Mononuclear cell (primary cell): ENCODE data around the gene ATG101. TPM values are rescaled to one million over a fixed set of nuclear protein-coding genes. Genes with fewer than 3 reads are reported as not detected.

Source experiments
- H3K27me3 ChIP-seq: 2 replicates; pipeline ENCODE4 v1.6.0; 2011; ENCODE audit warnings: low read length, control low read depth; ENCODE audit not compliant: insufficient read depth
- H3K4me1 ChIP-seq: 2 replicates; pipeline ENCODE4 v1.5.1; 2011; ENCODE audit warnings: mild to moderate bottlenecking, low read length, control low read depth; ENCODE audit not compliant: insufficient read depth
- H3K4me3 ChIP-seq: 2 replicates; pipeline ENCODE4 v1.5.1; 2011; ENCODE audit warnings: mild to moderate bottlenecking, low read length, moderate library complexity
- H3K9me3 ChIP-seq: 2 replicates; pipeline ENCODE4 v1.5.1; 2011; ENCODE audit warnings: low read depth, mild to moderate bottlenecking, control low read depth, low read length
- total RNA-seq: library from RNA; depleted of rRNA; stranded (reverse); fragments of >200 nt; gene quantifications from one replicate; pipeline ENCODE4 v1.2.3, GENCODE V29; 2012

The ATG101 gene, protein sequence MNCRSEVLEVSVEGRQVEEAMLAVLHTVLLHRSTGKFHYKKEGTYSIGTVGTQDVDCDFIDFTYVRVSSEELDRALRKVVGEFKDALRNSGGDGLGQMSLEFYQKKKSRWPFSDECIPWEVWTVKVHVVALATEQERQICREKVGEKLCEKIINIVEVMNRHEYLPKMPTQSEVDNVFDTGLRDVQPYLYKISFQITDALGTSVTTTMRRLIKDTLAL
- total RNA-seq: 11.9 TPM

GRCh38 chr12:52069327-52070184 is at the start of gene ATG101:
Gene ATG101 (plus strand): TSS chr12:52069978. CDS start chr12:52073651, 3,673 bp downstream.
- Histone ChIP-seq H3K4me3 (peak within 1 kb of the TSS; percentile 98), H3K4me1 (peaks cover 39% of the 10 kb centered on the region), H3K9me3 (no peaks in the 10 kb centered on the region), H3K27me3 (no peaks in the 10 kb centered on the region)

DNA sequence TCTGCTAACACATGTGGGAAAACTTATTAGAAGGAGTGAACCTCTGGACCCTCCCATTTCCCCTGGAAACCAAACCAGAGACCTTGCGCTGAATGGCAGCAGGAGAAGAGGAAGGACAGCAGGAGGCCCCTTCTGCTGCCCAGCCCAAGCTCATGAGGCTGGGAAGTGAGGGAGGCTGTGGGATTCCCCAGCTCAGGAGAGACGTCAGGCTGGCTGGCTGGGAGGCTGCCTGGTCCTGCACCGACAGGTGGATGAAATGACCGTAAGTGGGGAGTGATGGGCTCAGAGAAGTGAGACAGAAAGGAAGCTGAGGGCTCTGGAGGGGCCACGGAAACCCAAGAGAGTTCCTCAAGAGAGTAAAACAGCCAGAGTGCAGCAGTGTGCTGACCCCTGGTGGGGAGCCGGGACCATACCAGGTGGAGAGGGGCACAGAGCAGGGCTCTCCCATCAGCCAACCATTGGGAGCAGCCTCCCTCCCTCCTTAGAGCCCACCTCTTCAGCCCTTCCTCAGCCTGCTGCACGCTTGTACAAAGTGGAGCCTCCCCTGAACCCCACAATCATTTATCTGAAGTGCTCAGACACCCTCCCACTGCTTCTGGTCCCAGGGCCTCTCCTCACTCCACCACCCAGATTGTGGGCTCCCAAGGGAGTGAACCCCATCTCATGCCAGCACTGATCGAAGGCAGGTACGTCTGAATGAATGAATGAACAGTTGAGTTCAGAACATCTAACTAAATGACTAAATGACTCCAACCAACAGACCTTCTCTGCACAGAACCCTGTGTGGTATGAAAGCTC is 49.0 kb upstream of the ATG101 start:
- Histone ChIP-seq H3K27me3 (peaks cover 2% of the 10 kb centered on the region), H3K9me3 (no peaks in the 10 kb centered on the region), H3K4me1 (peaks cover 38% of the 10 kb centered on the region), H3K4me3 (no peak overlapping the region)

- H3K9me3 ChIP-seq: no peaks in the 10 kb centered on the region
- peaks cover 44% of the 10 kb centered on the region for H3K4me1 ChIP-seq
- H3K4me3 ChIP-seq: peak overlapping the region; percentile 39
- H3K27me3 ChIP-seq: peaks cover 2% of the 10 kb centered on the region
Measured at GRCh38 chr12:52022841-52023181, 47.0 kb upstream of the ATG101 start.

GRCh38 chr12:52023182-52023975 is 46.4 kb upstream of the ATG101 start:
- Histone ChIP-seq H3K4me3 (peak overlapping the region; percentile 39), H3K4me1 (peaks cover 44% of the 10 kb centered on the region), H3K27me3 (peaks cover 2% of the 10 kb centered on the region), H3K9me3 (no peaks in the 10 kb centered on the region)

DNA sequence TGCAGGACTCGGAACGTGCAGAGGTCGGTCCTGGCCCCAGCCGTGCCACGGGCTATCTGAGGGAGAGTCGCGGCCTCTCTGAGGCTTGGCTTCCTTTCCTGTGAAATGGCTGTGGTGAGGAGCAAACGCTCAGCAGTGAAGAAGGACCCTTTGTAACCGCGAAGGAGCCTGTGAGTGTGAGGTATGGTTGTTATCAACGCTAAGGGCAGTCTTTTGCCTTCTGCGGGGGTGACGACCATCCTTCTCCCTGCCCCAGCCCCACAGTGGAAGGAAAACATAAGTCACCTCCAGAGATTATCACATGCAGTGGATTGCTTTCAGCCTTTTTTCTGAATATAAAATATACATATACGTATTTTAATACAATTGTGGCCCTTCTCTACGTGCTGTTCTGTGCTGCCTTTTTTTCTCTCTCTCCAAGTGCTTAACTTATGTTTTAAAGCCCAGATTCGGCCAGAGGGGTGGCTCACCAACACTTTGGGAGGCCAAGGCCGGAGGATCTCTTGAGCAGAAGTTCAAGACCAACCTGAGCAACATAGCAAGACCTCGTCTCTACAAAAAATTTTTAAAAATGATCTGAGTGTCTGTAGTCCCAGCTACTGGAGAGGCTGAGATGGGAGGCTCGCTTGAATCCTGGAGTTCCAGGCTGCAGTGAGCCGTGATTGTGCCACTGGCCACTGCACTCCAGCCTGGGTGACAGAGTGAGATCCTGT is 45.6 kb upstream of the ATG101 start:
- Histone ChIP-seq H3K4me1 (peaks cover 44% of the 10 kb centered on the region), H3K4me3 (peak overlapping the region; percentile 39)

GRCh38 chr12:52024845-52025230 is 44.9 kb upstream of the ATG101 start:
- Histone ChIP-seq H3K4me1 (peaks cover 44% of the 10 kb centered on the region), H3K27me3 (peaks cover 2% of the 10 kb centered on the region), H3K4me3 (peak overlapping the region; percentile 27), H3K9me3 (no peaks in the 10 kb centered on the region)

More for the DNA sequence above, 45.6 kb upstream of the ATG101 start:
- H3K9me3 ChIP-seq: no peaks in the 10 kb centered on the region
- peaks cover 2% of the 10 kb centered on the region for H3K27me3 ChIP-seq

DNA sequence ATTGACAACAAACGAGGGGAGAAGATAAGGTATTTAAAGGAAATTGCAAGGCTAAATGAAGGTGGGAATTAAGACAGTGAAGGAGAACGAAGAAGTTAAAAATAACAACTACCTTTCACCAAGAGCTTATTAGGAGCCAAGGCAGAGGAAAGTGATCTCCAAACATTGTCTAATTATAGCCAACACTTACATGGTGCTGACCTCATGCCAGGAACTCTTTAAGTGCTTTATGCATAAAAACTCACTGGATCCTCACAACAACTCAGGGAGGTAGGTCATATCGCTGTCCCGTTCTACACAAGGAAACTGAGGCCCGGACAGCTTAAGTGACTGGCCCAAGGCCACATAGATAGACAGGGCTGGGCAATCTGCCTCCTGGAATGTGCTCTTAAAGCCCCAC is 43.5 kb upstream of the ATG101 start:
- peaks cover 34% of the 10 kb centered on the region for H3K4me1 ChIP-seq
- no peak overlapping the region for H3K4me3 ChIP-seq
- H3K27me3 ChIP-seq: peaks cover 2% of the 10 kb centered on the region
- H3K9me3 ChIP-seq: no peaks in the 10 kb centered on the region

- peaks cover 2% of the 10 kb centered on the region for H3K27me3 ChIP-seq
- no peak overlapping the region for H3K4me3 ChIP-seq
- peaks cover 35% of the 10 kb centered on the region for H3K4me1 ChIP-seq
- no peaks in the 10 kb centered on the region for H3K9me3 ChIP-seq
Measured at GRCh38 chr12:52027085-52027843, 42.5 kb upstream of the ATG101 start.

DNA sequence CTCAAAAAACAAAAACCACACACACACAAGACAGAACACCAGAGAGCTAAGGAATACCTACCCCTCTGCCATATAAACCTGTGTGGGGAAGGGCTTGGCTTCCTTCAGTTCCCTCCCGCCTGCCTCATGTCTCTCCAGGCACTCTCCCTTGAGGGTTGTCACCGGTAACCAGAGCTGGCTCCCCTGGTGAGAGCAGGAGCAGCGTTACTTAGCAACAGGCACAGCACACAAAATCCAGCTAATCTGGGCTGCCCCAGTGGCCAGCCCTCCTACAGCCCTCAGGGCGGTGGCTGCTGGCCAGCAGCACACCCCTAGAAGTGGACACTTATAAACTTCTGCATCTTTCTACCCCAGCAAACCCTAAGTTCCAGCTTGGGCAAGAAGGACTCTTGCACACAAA is 40.1 kb upstream of the ATG101 start:
- no peak overlapping the region for H3K4me3 ChIP-seq
- H3K27me3 ChIP-seq: peaks cover 2% of the 10 kb centered on the region
- H3K9me3 ChIP-seq: no peaks in the 10 kb centered on the region
- H3K4me1 ChIP-seq: peaks cover 35% of the 10 kb centered on the region

DNA sequence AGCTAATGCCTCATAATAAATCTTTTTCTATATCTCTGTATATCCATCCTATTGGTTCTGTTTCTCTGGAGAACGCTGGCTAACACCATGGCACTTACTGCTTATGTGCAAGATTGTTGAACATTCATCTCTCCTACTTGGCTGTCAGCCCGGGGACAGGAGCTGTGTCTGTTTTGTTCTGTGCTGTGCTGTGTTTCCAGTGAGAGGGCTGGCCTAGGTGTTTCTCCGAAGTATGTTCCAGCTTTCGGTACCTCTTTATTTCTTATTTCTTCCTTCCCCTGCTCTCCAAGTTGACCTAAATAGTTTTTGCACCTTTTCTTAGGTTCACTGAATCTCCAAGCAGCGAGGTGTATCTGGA is 37.4 kb upstream of the ATG101 start:
- no peaks in the 10 kb centered on the region for H3K9me3 ChIP-seq
- H3K4me1 ChIP-seq: peaks cover 32% of the 10 kb centered on the region
- no peak overlapping the region for H3K4me3 ChIP-seq
- peaks cover 20% of the 10 kb centered on the region for H3K27me3 ChIP-seq

GRCh38 chr12:52032804-52033445 is 36.9 kb upstream of the ATG101 start:
- Histone ChIP-seq H3K27me3 (peaks cover 23% of the 10 kb centered on the region), H3K4me3 (peak overlapping the region; percentile 38), H3K4me1 (peaks cover 35% of the 10 kb centered on the region), H3K9me3 (no peaks in the 10 kb centered on the region)

GRCh38 chr12:52033446-52034140 is 36.2 kb upstream of the ATG101 start:
- Histone ChIP-seq H3K4me1 (peaks cover 35% of the 10 kb centered on the region), H3K27me3 (peaks cover 23% of the 10 kb centered on the region), H3K9me3 (no peaks in the 10 kb centered on the region), H3K4me3 (peak overlapping the region; percentile 38)

DNA sequence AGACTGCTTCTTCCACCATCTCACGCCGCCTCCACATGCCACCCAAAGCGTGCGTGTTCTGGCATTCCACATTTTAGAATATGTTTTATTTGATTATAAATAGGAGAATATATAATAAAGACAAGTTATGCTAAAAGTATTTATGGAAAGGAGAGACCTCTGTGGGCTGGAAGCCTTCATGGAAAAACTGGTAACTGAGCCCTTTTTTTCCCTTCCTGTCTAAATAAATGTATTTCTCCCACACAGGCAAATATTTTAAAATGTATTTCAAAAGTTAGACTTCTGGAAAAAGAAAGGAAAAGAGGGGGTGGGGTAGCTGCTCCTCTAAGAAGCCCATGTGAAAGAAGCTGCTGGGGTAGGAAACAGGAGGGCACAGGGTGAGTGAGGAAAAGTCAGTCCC is 34.6 kb upstream of the ATG101 start:
- H3K27me3 ChIP-seq: peaks cover 23% of the 10 kb centered on the region

More for the DNA sequence above, 34.6 kb upstream of the ATG101 start:
- Histone ChIP-seq H3K4me3 (no peak overlapping the region), H3K4me1 (peaks cover 35% of the 10 kb centered on the region), H3K9me3 (no peaks in the 10 kb centered on the region)
